ENCODE data around the gene FAM83B. TPM values are rescaled to one million over a fixed set of nuclear protein-coding genes. Genes with fewer than 3 reads are reported as not detected.

The FAM83B gene
- total RNA-seq, 1 experiment from 2014 or later = 5.7 TPM

DNA sequence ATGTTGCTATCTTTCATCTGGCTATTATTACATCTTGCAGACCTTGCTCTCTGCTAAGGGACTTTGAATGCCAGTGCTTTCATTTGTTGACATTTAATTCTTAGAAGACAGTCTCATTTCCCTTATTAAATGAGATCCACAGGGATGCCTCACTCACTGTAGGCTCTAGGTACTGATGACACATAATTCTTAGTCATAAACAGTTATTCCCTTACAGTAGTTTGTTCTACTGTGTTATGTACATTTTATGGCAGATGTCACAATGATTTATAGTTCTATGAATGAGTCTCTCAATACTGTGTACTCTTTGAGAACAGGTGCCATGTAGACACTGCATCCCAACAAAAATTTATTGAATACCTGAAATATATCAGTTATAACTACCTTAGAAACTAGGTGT, 70.3 kb downstream of the FAM83B start:
- Histone ChIP-seq H3K79me2 (ENCODE audit: insufficient read depth, low read length) (no peaks in the 10 kb centered on the region), H3K9me3 (ENCODE audit: control insufficient read depth, low read depth, low read length) (no peaks in the 10 kb centered on the region), H4K8ac (replicated peaks; ENCODE audit: insufficient read length, low read depth, low read length) (no peak overlapping the region), H3K4me2 (ENCODE audit: insufficient read depth, insufficient read length, low read length) (no peak overlapping the region), H3K4me1 (ENCODE audit: insufficient read depth, low read length) (no peaks in the 10 kb centered on the region; the same call in 1 of the 2 replicates), H2AFZ (ENCODE audit: low read length) (no peak overlapping the region), H3K23ac (ENCODE audit: insufficient read length, low read depth, low read length) (no peak overlapping the region), H2BK15ac (ENCODE audit: low read depth, low read length) (no peak overlapping the region), H3K4ac (ENCODE audit: low read depth, low read length) (no peak overlapping the region), H3K79me1 (ENCODE audit: insufficient read depth, low read depth, low read length, poor library complexity, severe bottlenecking) (no peaks in the 10 kb centered on the region), H3K23me2 (ENCODE audit: insufficient read length, low read depth, low read length, poor library complexity, severe bottlenecking) (no peaks in the 10 kb centered on the region), H2AK5ac (ENCODE audit: insufficient read length, low read length) (no peak overlapping the region), H2BK20ac (ENCODE audit: low read depth, low read length, poor library complexity, severe bottlenecking) (no peak overlapping the region), H2BK5ac (ENCODE audit: insufficient read length, low read length) (no peak overlapping the region), H2BK120ac (ENCODE audit: low read depth, low read length, poor library complexity, severe bottlenecking) (no peak overlapping the region), H4K5ac (ENCODE audit: insufficient read length, low read depth, low read length) (no peak overlapping the region), H3K14ac (ENCODE audit: insufficient read depth, low read length) (no peak overlapping the region), H3K56ac (ENCODE audit: insufficient read length, low read depth, low read length) (no peak overlapping the region), H3K9ac (ENCODE audit: extremely low read depth, insufficient read length, low read length) (no peak overlapping the region), H3K27me3 (ENCODE audit: insufficient read depth, low read length) (no peaks in the 10 kb centered on the region), H3T11ph (ENCODE audit: low read length) (no peak overlapping the region), H4K91ac (ENCODE audit: insufficient read length, low read depth, low read length) (no peak overlapping the region), H4K20me1 (ENCODE audit: control insufficient read depth, insufficient read depth, insufficient read length) (no peaks in the 10 kb centered on the region), H3K27ac (ENCODE audit: insufficient read length, low read depth, low read length) (no peak overlapping the region), H3K18ac (ENCODE audit: insufficient read length, low read depth, low read length) (no peak overlapping the region), H2BK12ac (ENCODE audit: insufficient read length, low read depth, low read length) (no peak overlapping the region)
- TF ChIP-seq, protein P1, sequence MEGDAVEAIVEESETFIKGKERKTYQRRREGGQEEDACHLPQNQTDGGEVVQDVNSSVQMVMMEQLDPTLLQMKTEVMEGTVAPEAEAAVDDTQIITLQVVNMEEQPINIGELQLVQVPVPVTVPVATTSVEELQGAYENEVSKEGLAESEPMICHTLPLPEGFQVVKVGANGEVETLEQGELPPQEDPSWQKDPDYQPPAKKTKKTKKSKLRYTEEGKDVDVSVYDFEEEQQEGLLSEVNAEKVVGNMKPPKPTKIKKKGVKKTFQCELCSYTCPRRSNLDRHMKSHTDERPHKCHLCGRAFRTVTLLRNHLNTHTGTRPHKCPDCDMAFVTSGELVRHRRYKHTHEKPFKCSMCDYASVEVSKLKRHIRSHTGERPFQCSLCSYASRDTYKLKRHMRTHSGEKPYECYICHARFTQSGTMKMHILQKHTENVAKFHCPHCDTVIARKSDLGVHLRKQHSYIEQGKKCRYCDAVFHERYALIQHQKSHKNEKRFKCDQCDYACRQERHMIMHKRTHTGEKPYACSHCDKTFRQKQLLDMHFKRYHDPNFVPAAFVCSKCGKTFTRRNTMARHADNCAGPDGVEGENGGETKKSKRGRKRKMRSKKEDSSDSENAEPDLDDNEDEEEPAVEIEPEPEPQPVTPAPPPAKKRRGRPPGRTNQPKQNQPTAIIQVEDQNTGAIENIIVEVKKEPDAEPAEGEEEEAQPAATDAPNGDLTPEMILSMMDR (conservative IDR thresholded peaks at IDR 0.05) = no peak
- H3K36me3 Mint-ChIP-seq (ENCODE audit: insufficient read depth in 1 of 3, low read depth in 3 of 3) = no peaks in the 10 kb centered on the region
- DNase-seq = no peak
- H3K4me1 Mint-ChIP-seq = peaks cover 12 to 14% of the 10 kb centered on the region in 2 experiments
- no peak overlapping the region for H3K27ac Mint-ChIP-seq
- H3K9me3 Mint-ChIP-seq = no peaks in the 10 kb centered on the region
- H3K27me3 Mint-ChIP-seq (ENCODE audit: low read depth) = no peaks in the 10 kb centered on the region
- no peak overlapping the region for H3K4me3 Mint-ChIP-seq

Data from H9 (cell line).